HFF-Myc (cell line): Measurements from ENCODE around the gene APOBEC3G.

Experiments used
- DNase-seq: peaks from one replicate; pipeline ENCODE4 v3.0.0-alpha.2; 2011; ENCODE audit warnings: low read depth; ENCODE audit errors: extremely low read depth
- H3K4me3 ChIP-seq: replicated peaks from 2 replicates; pipeline ENCODE4 v1.5.1; 2011; ENCODE audit warnings: low read depth, mild to moderate bottlenecking, control low read depth, low read length
- CTCF ChIP-seq: IDR thresholded peaks from 2 replicates; pipeline ENCODE4 v1.5.1; 2012; ENCODE audit warnings: mild to moderate bottlenecking, low read depth, low read length, control low read depth; ENCODE audit errors: missing control alignments

APOBEC3G gene

GRCh38 chr22:39095971-39096370 lies 18.9 kb downstream of the APOBEC3G start:
- no peak overlapping the region for H3K4me3 ChIP-seq
- TF ChIP-seq CTCF, result no peak

GRCh38 chr22:39097098-39098020 lies 20.3 kb downstream of the APOBEC3G start, which contains the start of gene APOBEC3H:
TSS of gene APOBEC3H (plus strand) at chr22:39097244. CDS start at chr22:39100279, 3,035 bp downstream.
- H3K4me3 ChIP-seq, result no peak within 1 kb of the TSS
- peak; percentile 44 for DNase-seq
- no peak for TF ChIP-seq CTCF

More at GRCh38 chr22:39095971-39096370, 18.9 kb downstream of the APOBEC3G start:
- no peak for DNase-seq

DNA sequence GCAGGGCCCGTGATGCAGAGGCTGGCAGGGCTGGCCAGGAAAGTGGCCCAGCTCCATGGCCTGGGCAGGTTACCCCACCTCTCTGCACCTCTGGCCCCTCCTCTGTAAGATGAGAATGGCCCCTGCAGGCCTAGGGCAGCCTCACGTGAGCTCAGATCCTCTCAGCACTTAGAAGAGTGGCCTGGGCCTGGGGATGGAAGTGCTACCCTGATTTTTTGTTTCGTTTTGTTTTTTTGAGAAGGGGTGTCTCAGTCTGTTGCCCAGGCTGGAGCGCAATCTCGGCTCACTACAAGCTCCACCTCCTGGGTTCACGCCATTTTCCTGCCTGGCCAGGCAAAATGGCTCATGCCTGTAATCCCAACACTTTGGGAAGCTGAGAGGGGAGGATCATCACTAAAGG lies 21.0 kb downstream of the APOBEC3G start:
- H3K4me3 ChIP-seq, result no peak overlapping the region
- DNase-seq, result no peak

GRCh38 chr22:39098576-39098975 lies 21.5 kb downstream of the APOBEC3G start:
- DNase-seq, result no peak
- TF ChIP-seq CTCF, result no peak
- no peak overlapping the region for H3K4me3 ChIP-seq

More for the DNA sequence above, 21.0 kb downstream of the APOBEC3G start:
- TF ChIP-seq CTCF, result no peak

GRCh38 chr22:39101226-39101625 lies 24.2 kb downstream of the APOBEC3G start:
- H3K4me3 ChIP-seq, result no peak overlapping the region
- DNase-seq, result no peak
- no peak for TF ChIP-seq CTCF

GRCh38 chr22:39103431-39103830 lies 26.4 kb downstream of the APOBEC3G start:
- TF ChIP-seq CTCF, result no peak
- no peak overlapping the region for H3K4me3 ChIP-seq
- no peak for DNase-seq

DNA sequence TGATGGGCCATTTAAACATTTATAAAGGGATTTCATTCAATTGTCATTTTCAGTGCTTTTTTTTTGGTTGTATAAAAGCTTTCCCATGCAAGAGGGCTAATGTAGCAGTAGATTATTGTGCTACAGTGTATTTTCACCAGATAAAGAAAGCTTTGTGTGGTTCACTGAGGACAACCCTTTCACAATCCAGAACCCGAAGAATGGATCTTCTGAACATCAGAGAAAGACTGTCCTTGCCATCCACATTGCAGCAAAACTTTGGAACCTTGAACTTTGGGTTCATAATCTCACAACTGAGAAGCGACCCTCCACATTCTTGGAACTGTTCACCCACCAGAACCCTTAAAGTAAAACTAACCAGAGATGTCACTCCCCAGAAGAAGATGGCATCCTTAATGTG lies 29.3 kb downstream of the APOBEC3G start:
- no peak for DNase-seq
- no peak overlapping the region for H3K4me3 ChIP-seq
- no peak for TF ChIP-seq CTCF
